ENCODE measurements around the gene TSPO. TPM values are rescaled to one million over a fixed set of nuclear protein-coding genes. Genes with fewer than 3 reads are reported as not detected.

Gene TSPO
- polyA plus RNA-seq, 1 of the 3 experiments (the other 2 are of a cell fraction): 156 TPM

GRCh38 chr22:43187171-43188099 lies 36.1 kb downstream of the TSPO start (continued):
- peak; percentile 72 for TF ChIP-seq NRF1 (IDR thresholded peaks at IDR 0.05; ENCODE audit: low read depth, low read length)
- no peak for TF ChIP-seq ELF1 (IDR thresholded peaks at IDR 0.05)
- no peak for TF ChIP-seq FOXJ3 (CRISPR knock-in tag; IDR thresholded peaks at IDR 0.05)
- TF ChIP-seq, protein P1, sequence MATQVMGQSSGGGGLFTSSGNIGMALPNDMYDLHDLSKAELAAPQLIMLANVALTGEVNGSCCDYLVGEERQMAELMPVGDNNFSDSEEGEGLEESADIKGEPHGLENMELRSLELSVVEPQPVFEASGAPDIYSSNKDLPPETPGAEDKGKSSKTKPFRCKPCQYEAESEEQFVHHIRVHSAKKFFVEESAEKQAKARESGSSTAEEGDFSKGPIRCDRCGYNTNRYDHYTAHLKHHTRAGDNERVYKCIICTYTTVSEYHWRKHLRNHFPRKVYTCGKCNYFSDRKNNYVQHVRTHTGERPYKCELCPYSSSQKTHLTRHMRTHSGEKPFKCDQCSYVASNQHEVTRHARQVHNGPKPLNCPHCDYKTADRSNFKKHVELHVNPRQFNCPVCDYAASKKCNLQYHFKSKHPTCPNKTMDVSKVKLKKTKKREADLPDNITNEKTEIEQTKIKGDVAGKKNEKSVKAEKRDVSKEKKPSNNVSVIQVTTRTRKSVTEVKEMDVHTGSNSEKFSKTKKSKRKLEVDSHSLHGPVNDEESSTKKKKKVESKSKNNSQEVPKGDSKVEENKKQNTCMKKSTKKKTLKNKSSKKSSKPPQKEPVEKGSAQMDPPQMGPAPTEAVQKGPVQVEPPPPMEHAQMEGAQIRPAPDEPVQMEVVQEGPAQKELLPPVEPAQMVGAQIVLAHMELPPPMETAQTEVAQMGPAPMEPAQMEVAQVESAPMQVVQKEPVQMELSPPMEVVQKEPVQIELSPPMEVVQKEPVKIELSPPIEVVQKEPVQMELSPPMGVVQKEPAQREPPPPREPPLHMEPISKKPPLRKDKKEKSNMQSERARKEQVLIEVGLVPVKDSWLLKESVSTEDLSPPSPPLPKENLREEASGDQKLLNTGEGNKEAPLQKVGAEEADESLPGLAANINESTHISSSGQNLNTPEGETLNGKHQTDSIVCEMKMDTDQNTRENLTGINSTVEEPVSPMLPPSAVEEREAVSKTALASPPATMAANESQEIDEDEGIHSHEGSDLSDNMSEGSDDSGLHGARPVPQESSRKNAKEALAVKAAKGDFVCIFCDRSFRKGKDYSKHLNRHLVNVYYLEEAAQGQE (IDR thresholded peaks at IDR 0.05; ENCODE audit: low read depth, low read length): no peak
- peak; percentile 46; the same call in 1 of the 2 replicates for TF ChIP-seq TAF1 (IDR thresholded peaks at IDR 0.05; ENCODE audit: borderline replicate concordance, low read depth, low read length)
- TF ChIP-seq TEAD4 (IDR thresholded peaks at IDR 0.05; ENCODE audit: borderline replicate concordance, insufficient read depth): no peak
- TF ChIP-seq USF1 (IDR thresholded peaks at IDR 0.05; ENCODE audit: borderline replicate concordance, low read depth): no peak
- no peak for TF ChIP-seq FOXM1 (IDR thresholded peaks at IDR 0.05; ENCODE audit: low read depth)

GRCh38 chr22:43188829-43189545 lies 37.6 kb downstream of the TSPO start:
- Histone ChIP-seq H3K27me3 (ENCODE audit: insufficient read depth) (no peaks in the 10 kb centered on the region), H4K20me1 (ENCODE audit: insufficient read depth) (no peaks in the 10 kb centered on the region), H2AFZ (ENCODE audit: low read depth) (no peak overlapping the region), H3K4me2 (no peak overlapping the region), H3K9ac (no peak overlapping the region), H3K4me1 (ENCODE audit: control insufficient read depth in 1 of 2, insufficient read depth in 2 of 2, low read depth in 1 of 2, low read length in 1 of 2) (peaks cover 0 to 10% of the 10 kb centered on the region in 2 experiments; a peak in 1 of 4 replicates), H3K79me2 (ENCODE audit: insufficient read depth) (peaks cover under 1% of the 10 kb centered on the region; the same call in 1 of the 2 replicates), H3K4me3 (ENCODE audit: low read depth in 2 of 2, low read length in 1 of 2) (no peak overlapping the region), H3K9me3 (no peaks in the 10 kb centered on the region), H3K36me3 (replicated peaks in 1 of 2; ENCODE audit: control insufficient read depth in 1 of 2, insufficient read depth in 2 of 2, low read length in 1 of 2) (no peaks in the 10 kb centered on the region), H3F3A (replicated peaks; ENCODE audit: insufficient read depth) (peaks cover 4% of the 10 kb centered on the region), H3K27ac (ENCODE audit: low read depth in 2 of 2, low read length in 1 of 2) (no peak overlapping the region), H3K9me2 (no peaks in the 10 kb centered on the region)
- DNase-seq: no peak
- 92% methylated on average over 2 of the region's 5 CpGs for WGBS (ENCODE audit: low lambda C conversion rate)
- CTCF ChIA-PET: no interaction called here
- POLR2A ChIA-PET: no interaction called here
- TF ChIP-seq USF1 (IDR thresholded peaks at IDR 0.05; ENCODE audit: borderline replicate concordance, low read depth) (no peak), FOXJ3 (CRISPR knock-in tag; IDR thresholded peaks at IDR 0.05) (no peak), RCOR1 (IDR thresholded peaks at IDR 0.05; ENCODE audit: low read length) (no peak), JUND (IDR thresholded peaks at IDR 0.05) (no peak), MEF2A (IDR thresholded peaks at IDR 0.05; ENCODE audit: borderline replicate concordance, low read depth) (no peak), ZBTB33 (IDR thresholded peaks at IDR 0.05; ENCODE audit: borderline replicate concordance, low read depth) (no peak), FOXM1 (IDR thresholded peaks at IDR 0.05; ENCODE audit: low read depth) (no peak), RXRA (IDR thresholded peaks at IDR 0.05; ENCODE audit: borderline replicate concordance, low read depth) (no peak), YY1 (IDR thresholded peaks at IDR 0.05; ENCODE audit: low read depth) (no peak), TCF12 (IDR thresholded peaks at IDR 0.05) (no peak), MXI1 (IDR thresholded peaks at IDR 0.05; ENCODE audit: low read depth, low read length) (no peak), RAD21 (IDR thresholded peaks at IDR 0.05; ENCODE audit: low read length) (no peak), CTCF (IDR thresholded peaks at IDR 0.05) (no peak)
- TF ChIP-seq, protein P2, sequence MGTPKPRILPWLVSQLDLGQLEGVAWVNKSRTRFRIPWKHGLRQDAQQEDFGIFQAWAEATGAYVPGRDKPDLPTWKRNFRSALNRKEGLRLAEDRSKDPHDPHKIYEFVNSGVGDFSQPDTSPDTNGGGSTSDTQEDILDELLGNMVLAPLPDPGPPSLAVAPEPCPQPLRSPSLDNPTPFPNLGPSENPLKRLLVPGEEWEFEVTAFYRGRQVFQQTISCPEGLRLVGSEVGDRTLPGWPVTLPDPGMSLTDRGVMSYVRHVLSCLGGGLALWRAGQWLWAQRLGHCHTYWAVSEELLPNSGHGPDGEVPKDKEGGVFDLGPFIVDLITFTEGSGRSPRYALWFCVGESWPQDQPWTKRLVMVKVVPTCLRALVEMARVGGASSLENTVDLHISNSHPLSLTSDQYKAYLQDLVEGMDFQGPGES (IDR thresholded peaks at IDR 0.05; ENCODE audit: low read depth, low read length): no peak

Measured in SK-N-SH (cell line).